ENCODE measurements around the gene SMPDL3B.

DNA sequence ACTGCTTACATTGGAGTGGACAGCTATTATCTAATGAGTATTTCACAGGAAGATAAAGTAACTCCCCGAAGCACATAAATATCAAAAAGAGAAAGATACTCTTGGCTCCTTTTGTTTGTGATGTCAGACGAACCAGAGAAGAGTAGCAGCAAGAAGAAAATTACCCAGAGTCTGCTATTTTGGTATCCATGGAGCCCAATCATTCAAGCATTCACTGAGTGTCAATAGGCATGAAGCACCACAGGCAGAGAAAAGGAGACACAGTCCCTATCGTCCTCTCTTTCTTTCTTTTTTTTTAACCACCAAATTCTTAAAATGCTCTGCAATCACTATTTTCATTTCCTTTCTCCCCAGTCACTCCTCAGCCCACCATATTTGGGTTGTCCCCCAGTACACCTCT lies 40.3 kb upstream of the SMPDL3B start:
- TF ChIP-seq ZFP37 (tag by site-specific recombination; IDR thresholded peaks at IDR 0.05) (no peak), GLIS2 (tag by site-specific recombination; IDR thresholded peaks at IDR 0.05) (no peak), ZNF274 (IDR thresholded peaks at IDR 0.05; ENCODE audit: low read length) (no peak), ZNF274 (tag by site-specific recombination; IDR thresholded peaks at IDR 0.05; ENCODE audit: borderline replicate concordance) (no peak), ZBTB21 (tag by site-specific recombination; IDR thresholded peaks at IDR 0.05) (no peak), KLF10 (tag by site-specific recombination; IDR thresholded peaks at IDR 0.05) (no peak), ZEB2 (tag by site-specific recombination; IDR thresholded peaks at IDR 0.05) (no peak), ZNF311 (tag by site-specific recombination; IDR thresholded peaks at IDR 0.05; ENCODE audit: borderline replicate concordance) (no peak)
- TF ChIP-seq, protein P1, sequence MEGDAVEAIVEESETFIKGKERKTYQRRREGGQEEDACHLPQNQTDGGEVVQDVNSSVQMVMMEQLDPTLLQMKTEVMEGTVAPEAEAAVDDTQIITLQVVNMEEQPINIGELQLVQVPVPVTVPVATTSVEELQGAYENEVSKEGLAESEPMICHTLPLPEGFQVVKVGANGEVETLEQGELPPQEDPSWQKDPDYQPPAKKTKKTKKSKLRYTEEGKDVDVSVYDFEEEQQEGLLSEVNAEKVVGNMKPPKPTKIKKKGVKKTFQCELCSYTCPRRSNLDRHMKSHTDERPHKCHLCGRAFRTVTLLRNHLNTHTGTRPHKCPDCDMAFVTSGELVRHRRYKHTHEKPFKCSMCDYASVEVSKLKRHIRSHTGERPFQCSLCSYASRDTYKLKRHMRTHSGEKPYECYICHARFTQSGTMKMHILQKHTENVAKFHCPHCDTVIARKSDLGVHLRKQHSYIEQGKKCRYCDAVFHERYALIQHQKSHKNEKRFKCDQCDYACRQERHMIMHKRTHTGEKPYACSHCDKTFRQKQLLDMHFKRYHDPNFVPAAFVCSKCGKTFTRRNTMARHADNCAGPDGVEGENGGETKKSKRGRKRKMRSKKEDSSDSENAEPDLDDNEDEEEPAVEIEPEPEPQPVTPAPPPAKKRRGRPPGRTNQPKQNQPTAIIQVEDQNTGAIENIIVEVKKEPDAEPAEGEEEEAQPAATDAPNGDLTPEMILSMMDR (tag by site-specific recombination; IDR thresholded peaks at IDR 0.05), result no peak
- TF ChIP-seq, protein P2, sequence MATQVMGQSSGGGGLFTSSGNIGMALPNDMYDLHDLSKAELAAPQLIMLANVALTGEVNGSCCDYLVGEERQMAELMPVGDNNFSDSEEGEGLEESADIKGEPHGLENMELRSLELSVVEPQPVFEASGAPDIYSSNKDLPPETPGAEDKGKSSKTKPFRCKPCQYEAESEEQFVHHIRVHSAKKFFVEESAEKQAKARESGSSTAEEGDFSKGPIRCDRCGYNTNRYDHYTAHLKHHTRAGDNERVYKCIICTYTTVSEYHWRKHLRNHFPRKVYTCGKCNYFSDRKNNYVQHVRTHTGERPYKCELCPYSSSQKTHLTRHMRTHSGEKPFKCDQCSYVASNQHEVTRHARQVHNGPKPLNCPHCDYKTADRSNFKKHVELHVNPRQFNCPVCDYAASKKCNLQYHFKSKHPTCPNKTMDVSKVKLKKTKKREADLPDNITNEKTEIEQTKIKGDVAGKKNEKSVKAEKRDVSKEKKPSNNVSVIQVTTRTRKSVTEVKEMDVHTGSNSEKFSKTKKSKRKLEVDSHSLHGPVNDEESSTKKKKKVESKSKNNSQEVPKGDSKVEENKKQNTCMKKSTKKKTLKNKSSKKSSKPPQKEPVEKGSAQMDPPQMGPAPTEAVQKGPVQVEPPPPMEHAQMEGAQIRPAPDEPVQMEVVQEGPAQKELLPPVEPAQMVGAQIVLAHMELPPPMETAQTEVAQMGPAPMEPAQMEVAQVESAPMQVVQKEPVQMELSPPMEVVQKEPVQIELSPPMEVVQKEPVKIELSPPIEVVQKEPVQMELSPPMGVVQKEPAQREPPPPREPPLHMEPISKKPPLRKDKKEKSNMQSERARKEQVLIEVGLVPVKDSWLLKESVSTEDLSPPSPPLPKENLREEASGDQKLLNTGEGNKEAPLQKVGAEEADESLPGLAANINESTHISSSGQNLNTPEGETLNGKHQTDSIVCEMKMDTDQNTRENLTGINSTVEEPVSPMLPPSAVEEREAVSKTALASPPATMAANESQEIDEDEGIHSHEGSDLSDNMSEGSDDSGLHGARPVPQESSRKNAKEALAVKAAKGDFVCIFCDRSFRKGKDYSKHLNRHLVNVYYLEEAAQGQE (tag by site-specific recombination; IDR thresholded peaks at IDR 0.05), result no peak
- TF ChIP-seq, protein P3, sequence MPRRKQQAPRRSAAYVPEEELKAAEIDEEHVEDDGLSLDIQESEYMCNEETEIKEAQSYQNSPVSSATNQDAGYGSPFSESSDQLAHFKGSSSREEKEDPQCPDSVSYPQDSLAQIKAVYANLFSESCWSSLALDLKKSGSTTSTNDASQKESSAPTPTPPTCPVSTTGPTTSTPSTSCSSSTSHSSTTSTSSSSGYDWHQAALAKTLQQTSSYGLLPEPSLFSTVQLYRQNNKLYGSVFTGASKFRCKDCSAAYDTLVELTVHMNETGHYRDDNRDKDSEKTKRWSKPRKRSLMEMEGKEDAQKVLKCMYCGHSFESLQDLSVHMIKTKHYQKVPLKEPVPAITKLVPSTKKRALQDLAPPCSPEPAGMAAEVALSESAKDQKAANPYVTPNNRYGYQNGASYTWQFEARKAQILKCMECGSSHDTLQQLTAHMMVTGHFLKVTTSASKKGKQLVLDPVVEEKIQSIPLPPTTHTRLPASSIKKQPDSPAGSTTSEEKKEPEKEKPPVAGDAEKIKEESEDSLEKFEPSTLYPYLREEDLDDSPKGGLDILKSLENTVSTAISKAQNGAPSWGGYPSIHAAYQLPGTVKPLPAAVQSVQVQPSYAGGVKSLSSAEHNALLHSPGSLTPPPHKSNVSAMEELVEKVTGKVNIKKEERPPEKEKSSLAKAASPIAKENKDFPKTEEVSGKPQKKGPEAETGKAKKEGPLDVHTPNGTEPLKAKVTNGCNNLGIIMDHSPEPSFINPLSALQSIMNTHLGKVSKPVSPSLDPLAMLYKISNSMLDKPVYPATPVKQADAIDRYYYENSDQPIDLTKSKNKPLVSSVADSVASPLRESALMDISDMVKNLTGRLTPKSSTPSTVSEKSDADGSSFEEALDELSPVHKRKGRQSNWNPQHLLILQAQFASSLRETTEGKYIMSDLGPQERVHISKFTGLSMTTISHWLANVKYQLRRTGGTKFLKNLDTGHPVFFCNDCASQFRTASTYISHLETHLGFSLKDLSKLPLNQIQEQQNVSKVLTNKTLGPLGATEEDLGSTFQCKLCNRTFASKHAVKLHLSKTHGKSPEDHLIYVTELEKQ (tag by site-specific recombination; IDR thresholded peaks at IDR 0.05; ENCODE audit: borderline replicate concordance), result no peak
- TF ChIP-seq, protein P4, sequence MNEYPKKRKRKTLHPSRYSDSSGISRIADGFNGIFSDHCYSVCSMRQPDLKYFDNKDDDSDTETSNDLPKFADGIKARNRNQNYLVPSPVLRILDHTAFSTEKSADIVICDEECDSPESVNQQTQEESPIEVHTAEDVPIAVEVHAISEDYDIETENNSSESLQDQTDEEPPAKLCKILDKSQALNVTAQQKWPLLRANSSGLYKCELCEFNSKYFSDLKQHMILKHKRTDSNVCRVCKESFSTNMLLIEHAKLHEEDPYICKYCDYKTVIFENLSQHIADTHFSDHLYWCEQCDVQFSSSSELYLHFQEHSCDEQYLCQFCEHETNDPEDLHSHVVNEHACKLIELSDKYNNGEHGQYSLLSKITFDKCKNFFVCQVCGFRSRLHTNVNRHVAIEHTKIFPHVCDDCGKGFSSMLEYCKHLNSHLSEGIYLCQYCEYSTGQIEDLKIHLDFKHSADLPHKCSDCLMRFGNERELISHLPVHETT (tag by site-specific recombination; IDR thresholded peaks at IDR 0.05), result no peak

Measured in HEK293 (cell line).